IPS-18c (cell line): Measurements from ENCODE around the gene BRIP1.

Experiments used
- H3K4me3 ChIP-seq: 2 replicates; pipeline ENCODE4 v1.7.0; 2013; ENCODE audit warnings: low read depth, mild to moderate bottlenecking, low read length, moderate library complexity; ENCODE audit not compliant: insufficient read depth
- H3K9me3 ChIP-seq: one replicate; pipeline ENCODE4 v1.6.1; 2013; ENCODE audit warnings: mild to moderate bottlenecking, low read length, moderate library complexity; ENCODE audit not compliant: control insufficient read depth, insufficient read depth

BRIP1 gene

DNA sequence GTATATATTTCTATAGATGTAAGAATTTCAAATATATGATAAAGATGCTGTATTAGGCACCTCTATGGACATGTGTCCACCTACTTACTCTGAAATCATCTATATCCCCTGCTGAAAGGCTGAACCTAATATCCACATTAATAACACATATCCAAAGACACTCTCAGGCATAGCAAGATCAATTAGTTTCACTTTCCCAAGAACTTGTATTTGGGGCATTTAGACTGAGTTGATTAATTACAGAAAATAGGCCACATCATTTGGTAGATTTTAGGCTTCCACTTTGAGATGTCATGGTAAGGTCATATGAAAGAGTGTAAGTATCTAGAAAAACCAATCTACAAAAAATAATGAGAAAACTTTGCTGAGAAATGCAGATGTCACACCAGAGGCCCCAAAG is 45.1 kb downstream of the BRIP1 start:
- no peaks in the 10 kb centered on the region for H3K9me3 ChIP-seq
- H3K4me3 ChIP-seq = no peak overlapping the region

DNA sequence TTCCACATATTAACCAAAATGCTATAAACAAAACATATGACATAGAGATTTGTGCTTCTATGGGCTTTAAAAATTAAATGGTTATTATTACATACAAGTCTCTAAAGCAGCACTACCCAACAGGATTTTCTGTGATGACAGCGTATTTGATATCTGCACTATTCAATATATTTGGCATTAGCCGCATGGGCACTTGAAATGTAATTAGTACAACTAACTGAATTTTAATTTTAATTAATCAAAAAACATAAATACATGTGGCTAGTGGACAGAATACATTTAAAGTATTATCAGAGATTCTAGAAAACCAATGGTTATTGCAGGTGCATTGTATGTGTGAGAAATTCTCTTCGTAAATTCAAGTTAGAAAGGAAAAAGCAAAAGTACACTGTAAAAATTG is 45.9 kb downstream of the BRIP1 start:
- no peaks in the 10 kb centered on the region for H3K9me3 ChIP-seq
- no peak overlapping the region for H3K4me3 ChIP-seq

DNA sequence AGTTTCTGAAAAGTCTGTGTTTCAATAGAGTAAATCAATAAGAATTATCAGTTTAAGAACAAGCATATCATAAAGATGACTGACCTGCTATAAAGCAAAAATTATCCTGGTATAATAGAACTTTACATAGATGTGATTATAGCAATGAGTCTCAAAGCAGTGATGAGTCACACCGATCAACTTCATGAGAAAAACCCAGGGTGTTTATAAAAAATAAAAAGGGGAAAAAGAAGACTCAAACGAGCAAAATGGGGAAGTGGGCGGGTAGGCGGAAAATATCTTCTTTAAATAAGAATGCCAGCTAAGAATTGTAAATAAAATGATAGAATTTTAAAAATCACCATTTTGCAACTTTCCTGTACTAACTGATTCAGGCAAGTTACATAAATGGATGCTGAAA is 46.8 kb downstream of the BRIP1 start:
- no peaks in the 10 kb centered on the region for H3K9me3 ChIP-seq
- no peak overlapping the region for H3K4me3 ChIP-seq

DNA sequence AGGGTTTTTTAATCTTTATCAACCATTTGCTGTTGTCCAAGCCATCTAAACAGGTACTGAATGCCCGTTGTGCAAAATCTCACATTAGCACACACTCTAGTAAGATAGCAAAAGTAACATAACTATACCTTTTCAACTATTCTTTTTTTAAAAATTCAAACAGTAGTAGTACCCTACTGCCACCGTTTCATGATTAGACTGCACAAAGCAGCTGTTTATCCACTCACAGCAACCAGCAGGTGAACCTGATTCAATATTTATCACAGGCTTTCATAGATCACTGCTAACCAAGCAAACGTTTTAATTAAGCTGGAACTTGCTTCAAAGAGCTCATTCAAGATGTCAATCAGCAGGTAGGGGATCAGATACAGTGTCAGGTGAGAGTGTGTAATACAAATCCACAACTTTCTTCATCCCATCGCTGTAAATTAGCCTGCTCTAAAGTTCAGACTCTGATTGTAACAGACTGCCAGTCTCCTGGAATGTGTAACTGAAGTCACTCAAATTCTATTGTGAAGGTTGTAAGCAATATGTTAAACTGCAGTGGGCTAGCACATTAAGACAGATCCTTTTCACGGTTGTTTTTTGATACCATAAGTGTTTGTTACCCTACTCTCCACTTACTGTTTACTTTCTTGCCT is 47.3 kb downstream of the BRIP1 start:
- Histone ChIP-seq H3K9me3 (no peaks in the 10 kb centered on the region), H3K4me3 (no peak overlapping the region)

DNA sequence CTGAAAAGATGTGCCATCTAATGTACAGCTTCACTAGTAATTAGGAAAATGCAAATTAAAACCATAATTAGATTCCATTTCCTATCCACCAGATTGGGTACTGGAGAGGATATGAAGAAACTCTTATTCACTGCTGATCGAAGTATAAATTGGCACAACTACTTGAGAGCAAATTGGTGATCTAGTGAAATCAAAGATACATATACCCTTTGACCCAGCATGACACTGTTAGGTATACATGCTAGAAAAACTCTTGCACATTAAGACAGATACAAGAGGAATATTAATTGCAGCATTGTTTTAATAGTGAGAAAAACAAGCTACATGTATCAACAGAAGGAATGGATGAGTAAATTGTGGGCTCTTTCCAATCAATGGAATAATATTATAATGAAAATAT is 48.8 kb downstream of the BRIP1 start:
- Histone ChIP-seq H3K4me3 (no peak overlapping the region), H3K9me3 (no peaks in the 10 kb centered on the region)

DNA sequence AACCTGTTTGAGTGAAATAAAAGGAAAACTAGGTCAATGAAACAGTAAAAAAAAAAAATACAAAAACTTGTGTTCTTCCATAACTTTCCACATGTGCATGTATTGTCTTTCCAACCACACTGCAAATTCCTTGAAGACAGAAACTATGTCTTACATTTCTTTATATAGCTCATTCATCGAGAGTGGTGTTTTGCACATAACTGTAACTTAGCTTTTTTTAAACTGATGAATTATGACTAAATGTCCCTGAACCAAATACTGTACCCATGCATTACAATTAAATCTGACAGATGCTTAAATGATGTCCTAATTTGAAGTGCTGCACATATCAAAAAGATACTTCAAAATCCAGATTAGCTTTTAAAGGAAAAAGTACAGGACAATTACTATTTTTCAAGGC is 50.1 kb downstream of the BRIP1 start:
- Histone ChIP-seq H3K4me3 (no peak overlapping the region), H3K9me3 (no peaks in the 10 kb centered on the region)

DNA sequence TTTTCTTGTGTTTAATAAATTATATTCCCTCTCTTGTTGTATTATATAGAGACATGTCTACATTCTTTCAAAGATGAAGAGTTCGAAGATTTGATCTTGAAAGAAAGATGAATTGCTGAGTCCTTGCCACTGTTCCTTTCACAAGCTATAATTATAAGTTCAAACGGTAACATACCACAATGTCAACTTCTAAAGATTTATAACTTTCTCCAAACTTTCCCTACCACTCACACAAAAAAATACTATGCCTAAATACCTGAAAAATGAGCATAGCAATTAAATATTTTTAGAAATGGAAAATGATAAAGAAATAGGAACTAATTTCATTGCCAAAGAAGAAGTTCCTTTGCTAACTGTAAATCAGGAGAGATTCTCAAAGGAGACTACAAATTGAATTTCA is 50.6 kb downstream of the BRIP1 start:
- no peak overlapping the region for H3K4me3 ChIP-seq
- H3K9me3 ChIP-seq = no peaks in the 10 kb centered on the region

DNA sequence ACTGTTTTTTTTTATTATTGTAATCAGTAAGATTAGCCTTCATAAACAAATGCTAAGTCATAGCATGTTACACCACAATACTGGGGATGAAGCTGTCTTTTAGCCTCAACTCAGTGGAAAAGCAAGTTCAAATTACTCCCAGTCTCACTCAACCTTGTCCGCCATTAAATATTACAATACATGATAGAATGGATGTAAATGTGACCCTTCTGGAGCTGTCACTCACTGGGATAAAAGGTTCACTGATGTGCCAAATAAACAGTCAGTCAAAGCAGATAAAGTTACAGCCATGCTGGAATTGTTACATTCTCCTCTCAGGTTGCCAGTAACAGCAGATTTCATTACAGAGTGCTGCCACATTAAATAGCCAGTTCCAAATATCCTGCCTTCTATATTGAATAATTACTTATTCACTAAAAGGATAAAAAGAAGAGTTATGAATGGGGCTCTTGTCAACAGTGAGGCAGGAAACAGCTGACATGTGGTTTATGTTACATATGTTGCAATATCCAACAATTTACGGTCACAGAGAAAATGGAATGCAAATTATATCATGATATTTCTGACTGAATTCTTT is 53.4 kb downstream of the BRIP1 start:
- H3K4me3 ChIP-seq = no peak overlapping the region
- H3K9me3 ChIP-seq = no peaks in the 10 kb centered on the region

DNA sequence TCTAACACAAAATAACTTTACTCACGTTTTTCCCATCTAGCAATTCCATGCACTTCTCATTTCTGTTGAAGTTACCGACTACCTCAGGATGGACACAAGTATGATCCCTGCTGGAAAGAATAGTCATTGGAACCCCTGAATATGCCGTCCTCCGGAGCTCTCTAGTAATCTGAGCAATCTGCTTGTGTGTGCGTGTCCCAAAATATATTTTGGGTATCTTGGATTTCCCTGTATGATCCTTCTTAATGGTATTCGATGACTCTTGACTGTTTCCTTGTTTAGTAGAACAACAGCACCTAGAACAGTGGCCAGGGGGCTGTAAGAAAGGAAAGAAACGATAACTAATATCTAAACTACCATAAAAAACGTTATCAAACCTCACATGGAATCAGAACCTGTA is 54.9 kb downstream of the BRIP1 start:
- H3K4me3 ChIP-seq = no peak overlapping the region
- no peaks in the 10 kb centered on the region for H3K9me3 ChIP-seq

DNA sequence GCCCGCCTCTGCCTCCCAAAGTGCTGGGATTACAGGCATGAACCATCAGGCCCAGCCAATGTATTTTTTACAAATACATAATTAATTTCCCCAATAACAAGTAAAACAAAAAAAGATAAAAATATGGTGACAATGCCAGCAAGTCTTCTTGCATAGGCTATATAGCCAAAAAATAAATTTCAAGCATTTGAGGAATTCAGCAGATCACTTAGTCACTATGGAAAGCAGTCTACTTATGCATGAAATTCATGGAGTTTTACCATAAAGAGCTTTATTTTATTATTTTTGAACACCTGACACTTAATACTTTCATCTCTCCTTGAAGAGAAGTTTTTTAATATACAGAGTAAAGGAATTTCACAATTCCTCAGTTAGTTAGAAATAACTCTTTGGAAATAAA is 56.4 kb downstream of the BRIP1 start:
- Histone ChIP-seq H3K4me3 (no peak overlapping the region), H3K9me3 (no peaks in the 10 kb centered on the region)

DNA sequence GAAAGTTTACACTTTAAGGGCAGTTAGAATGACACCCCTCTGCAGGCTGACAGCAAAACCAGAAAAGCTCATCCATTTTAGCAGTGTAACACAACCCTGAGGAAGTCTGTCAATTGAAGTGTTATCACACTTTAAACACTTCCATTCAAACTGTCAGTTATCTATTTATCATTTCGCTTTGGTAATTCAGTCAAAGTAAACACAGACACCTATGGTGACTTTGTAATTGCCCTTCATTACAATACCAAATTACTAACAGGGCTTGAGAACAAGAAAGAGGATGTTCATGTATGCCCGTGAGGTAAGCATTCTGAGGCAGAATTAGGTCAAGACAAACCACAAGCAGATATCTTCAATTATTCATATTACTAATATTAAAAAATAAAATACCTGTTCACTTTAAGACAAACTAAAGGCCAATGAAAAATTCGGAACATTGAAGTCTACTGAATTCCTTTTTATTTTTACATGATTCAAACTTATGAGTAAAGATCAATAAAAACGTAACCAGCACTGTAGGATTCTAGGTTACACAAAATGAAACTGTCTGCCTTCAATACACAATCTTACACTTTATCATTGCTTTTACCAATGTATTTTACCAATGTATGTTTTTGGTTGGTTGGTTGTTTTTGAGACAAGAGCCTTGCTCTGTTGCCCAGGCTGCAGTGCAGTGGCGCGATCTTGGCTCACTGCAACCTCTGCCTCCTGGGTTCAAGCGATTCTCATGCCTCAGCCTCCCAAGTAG is 57.1 kb downstream of the BRIP1 start:
- H3K9me3 ChIP-seq = no peaks in the 10 kb centered on the region
- H3K4me3 ChIP-seq = no peak overlapping the region

DNA sequence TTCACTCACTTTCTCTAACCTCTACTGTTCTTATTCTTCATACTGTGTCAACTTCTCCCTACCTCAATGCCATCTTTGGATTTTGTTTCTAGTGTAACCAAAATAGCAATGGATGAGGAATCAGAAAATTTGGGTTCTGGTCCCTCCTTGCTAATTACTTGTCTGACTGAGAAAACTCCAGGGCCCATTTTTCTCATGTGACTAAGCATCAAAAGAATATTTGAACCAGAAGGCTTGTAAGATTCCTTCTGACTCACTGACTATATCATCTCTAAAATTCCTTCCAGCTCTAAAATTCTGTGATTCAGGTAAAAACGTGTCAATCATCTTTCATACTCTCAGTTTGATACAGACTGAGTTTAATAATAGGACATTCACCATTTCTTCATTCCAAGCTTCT is 57.9 kb downstream of the BRIP1 start:
- Histone ChIP-seq H3K9me3 (no peaks in the 10 kb centered on the region), H3K4me3 (no peak overlapping the region)

DNA sequence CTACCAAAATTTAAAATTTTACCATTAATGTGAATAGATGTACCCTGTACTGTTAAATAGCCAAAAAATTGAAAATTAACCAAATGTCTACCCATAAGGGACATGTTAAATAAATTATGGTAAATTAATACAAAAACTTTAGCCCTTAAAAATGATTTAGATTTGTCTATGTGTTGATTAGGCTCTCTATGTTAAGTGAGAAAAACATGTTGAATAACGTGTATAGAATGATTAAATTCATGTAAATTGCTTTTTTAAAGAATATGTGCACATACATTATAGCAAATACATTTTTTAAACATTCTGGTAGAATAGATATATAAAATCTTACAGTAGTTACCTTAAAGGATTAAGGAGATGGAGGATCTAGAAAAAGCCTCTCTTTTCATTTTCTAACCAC is 59.5 kb downstream of the BRIP1 start:
- Histone ChIP-seq H3K9me3 (no peaks in the 10 kb centered on the region), H3K4me3 (no peak overlapping the region)

DNA sequence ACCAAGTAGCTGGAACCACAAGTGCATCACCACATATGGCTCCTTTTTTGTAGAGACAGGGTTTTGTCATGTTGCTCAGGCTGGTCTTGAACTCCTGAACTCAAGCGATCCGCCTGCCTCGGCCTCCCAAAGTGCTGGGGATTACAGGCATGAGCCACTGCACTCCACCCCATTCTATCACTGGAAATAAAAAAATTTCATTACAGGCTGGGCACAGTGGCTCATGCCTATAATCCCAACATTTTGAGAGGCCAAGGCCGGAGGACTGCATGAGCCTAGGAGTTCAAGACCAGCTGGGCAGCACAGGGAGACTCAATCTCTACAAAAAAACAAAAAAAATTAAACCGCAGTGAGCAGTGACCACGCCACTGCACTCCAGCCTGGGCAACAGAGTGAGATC is 60.1 kb downstream of the BRIP1 start:
- no peaks in the 10 kb centered on the region for H3K9me3 ChIP-seq
- no peak overlapping the region for H3K4me3 ChIP-seq

DNA sequence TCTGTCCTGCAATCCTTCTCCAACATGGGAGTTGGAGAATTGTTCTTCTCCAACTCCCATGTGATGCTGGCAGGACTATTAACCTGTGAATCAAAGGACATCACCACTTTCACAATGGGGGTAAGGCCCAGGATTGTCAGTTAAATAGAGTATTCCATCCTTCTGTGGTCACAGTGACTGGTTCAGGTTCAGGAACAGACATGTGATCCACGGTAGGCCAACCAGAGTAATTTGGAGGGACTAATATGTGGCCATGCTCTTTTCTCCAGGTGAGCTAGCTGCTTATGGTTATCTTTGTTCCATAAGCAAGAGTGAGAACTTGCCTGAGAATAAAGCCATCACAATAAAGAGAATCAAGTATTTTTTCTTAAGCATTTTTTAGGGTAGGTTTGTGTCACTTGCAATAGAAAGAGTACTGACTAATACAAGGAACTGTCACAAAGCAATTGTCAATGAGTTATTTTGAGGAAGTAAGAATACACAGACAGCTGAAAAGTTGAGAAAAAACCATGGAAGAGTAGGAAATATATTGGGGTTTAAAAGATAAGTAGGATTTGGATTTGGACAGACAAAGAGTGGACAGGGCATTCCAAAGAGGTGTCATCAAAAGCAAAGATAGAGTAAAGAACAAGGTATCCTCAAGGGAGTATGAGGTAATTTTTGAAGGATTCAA is 63.4 kb downstream of the BRIP1 start:
- Histone ChIP-seq H3K4me3 (no peak overlapping the region), H3K9me3 (no peaks in the 10 kb centered on the region)

DNA sequence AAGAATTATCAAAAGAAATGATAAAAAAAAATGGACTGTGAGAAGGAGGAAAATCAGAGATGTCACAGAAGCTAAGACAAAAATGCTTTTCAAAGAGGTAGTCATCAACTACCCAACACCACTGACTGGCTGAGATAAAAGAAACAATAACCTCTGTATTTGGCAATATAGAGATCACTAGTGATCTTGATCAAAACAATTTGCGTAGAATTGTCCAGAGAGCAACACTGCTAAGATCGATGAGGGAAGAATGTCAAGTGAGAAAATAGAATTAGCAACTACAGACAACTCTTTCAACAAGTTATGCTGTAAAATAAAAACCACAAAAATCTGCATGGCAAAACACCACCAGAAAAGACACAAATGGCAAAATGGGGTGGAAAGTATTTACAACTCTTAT is 66.0 kb downstream of the BRIP1 start:
- no peak overlapping the region for H3K4me3 ChIP-seq
- H3K9me3 ChIP-seq = no peaks in the 10 kb centered on the region

DNA sequence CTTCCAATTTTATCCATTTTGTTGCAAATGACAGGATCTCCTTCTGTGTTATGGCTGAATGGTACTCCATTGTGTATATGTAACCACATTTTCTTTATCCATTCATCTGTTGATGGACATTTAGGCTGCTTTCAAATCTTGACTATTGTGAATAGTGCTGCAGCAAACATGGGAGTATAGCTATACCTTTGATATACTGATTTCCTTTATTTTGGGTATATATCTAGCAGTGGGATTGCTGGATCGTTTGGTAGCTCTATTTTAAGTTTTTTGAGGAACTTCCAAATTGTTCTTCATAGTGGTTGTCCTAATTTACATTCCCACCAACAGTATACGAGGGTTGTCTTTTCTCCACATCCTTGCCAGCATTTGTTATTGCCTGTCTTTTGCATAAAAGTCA is 67.8 kb downstream of the BRIP1 start:
- H3K9me3 ChIP-seq = no peaks in the 10 kb centered on the region
- no peak overlapping the region for H3K4me3 ChIP-seq

DNA sequence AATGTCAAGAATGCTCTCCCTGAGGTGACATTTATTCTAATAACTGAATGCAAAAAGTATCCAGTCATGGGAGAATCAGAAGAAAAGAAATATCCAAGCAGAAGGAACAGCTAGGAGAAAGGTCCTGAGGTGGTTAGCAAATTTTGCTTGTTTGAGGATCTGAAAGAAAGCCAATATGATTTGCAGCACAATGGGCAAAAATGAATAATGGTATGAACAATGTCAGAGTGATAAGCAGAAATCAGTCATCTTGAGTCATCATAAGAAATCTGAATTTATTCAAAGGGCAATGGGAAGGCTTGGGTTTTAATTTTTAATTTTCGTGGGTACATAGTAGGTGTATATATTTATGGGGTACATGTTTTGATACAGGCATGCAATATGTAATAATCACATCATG is 68.5 kb downstream of the BRIP1 start:
- Histone ChIP-seq H3K4me3 (no peak overlapping the region), H3K9me3 (no peaks in the 10 kb centered on the region)
